GF-D8 (cell line): ENCODE data around the gene APBA2.

Experiments
- DNase-seq: peaks from one replicate; lab custom pipeline; 2025; lab: John Stamatoyannopoulos, UW

APBA2 gene

GRCh38 chr15:28935316-28935715 is 49.5 kb downstream of the APBA2 start:
- DNase-seq: no peak

- no peak for DNase-seq
These were observed 50.3 kb downstream of the APBA2 start for GRCh38 chr15:28936081-28936480.

- no peak for DNase-seq
These were observed 50.7 kb downstream of the APBA2 start for GRCh38 chr15:28936481-28936881.

- DNase-seq: no peak
These were observed 51.5 kb downstream of the APBA2 start for GRCh38 chr15:28937271-28937670.

GRCh38 chr15:28942046-28942445 is 56.3 kb downstream of the APBA2 start:
- DNase-seq: no peak

GRCh38 chr15:28942571-28942970 is 56.8 kb downstream of the APBA2 start:
- no peak for DNase-seq

- DNase-seq: no peak
These were observed 57.4 kb downstream of the APBA2 start for GRCh38 chr15:28943146-28943545.

- DNase-seq: no peak
These were observed 57.9 kb downstream of the APBA2 start for GRCh38 chr15:28943611-28944230.

GRCh38 chr15:28944286-28944685 is 58.5 kb downstream of the APBA2 start:
- DNase-seq: no peak

GRCh38 chr15:28944696-28945300 is 59.0 kb downstream of the APBA2 start:
- no peak for DNase-seq

- DNase-seq: no peak
These were observed 60.0 kb downstream of the APBA2 start for GRCh38 chr15:28945626-28946230.

GRCh38 chr15:28946803-28947202 is 61.0 kb downstream of the APBA2 start:
- no peak for DNase-seq

GRCh38 chr15:28947221-28947674 is 61.5 kb downstream of the APBA2 start:
- DNase-seq: no peak

- DNase-seq: no peak
These were observed 62.3 kb downstream of the APBA2 start for GRCh38 chr15:28948036-28948435.

- no peak for DNase-seq
These were observed 65.1 kb downstream of the APBA2 start for GRCh38 chr15:28950916-28951315.

- no peak for DNase-seq
These were observed 67.1 kb downstream of the APBA2 start for GRCh38 chr15:28952666-28953491.

- no peak for DNase-seq
These were observed 67.9 kb downstream of the APBA2 start for GRCh38 chr15:28953573-28954195.

GRCh38 chr15:28954466-28955159 is 68.8 kb downstream of the APBA2 start:
- no peak for DNase-seq

GRCh38 chr15:28955160-28955992 is 69.6 kb downstream of the APBA2 start:
- DNase-seq: peak; percentile 88

- peak; percentile 27 for DNase-seq
These were observed 70.2 kb downstream of the APBA2 start for GRCh38 chr15:28955993-28956421.

GRCh38 chr15:28956491-28956890 is 70.7 kb downstream of the APBA2 start:
- no peak for DNase-seq
